ENCODE measurements around the gene STXBP6. TPM values are rescaled to one million over a fixed set of nuclear protein-coding genes. Genes with fewer than 3 reads are reported as not detected.

Gene STXBP6
- total and polyA plus RNA-seq, 2 experiments from 2014 or later = 19.7 to 29.0 TPM

DNA sequence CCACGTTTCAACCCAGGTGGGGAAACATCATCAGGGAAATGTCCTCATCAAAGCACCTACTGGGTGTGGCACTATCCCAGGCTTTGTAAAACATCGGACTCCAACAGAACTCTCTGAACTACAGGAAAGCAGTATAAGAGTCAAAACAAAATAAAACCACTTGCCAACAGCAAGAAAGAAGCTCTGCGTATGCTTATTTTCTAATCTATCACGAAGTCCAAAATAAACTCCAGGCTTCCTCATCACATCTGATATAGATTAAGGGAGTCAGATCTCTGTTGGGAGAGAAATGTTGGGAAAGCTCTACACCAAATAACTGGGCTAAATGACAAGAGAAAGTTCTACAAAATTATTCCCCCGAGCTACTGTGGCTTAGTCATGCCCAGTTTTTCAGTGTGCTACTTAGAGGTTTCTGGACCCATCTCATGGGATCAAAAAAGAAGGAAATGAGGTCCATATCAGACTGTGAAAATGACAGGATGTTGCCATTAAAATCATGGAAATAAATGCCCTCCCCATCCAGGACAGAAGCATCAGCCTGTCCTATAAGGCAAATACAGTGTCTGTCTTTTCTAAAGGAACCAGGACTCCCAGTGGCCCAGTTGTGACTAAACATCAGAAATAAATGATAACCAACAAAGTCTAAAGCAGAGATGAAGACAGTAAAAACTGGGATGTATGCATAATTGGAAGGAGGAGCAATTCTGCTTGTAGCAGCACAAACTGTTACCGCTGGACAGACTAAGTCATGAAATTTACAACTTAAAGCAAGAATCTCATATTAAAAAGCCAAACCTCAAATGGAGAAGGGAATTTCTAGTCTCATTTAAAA lies 149.5 kb downstream of the STXBP6 start:
- Histone ChIP-seq H3K27ac (ENCODE audit: low read depth) (no peak overlapping the region), H3K4me1 (ENCODE audit: insufficient read depth) (no peaks in the 10 kb centered on the region), H3K4me3 (no peak overlapping the region), H3K9me2 (ENCODE audit: insufficient read depth) (no peaks in the 10 kb centered on the region), H2AFZ (no peak overlapping the region), H3K4me2 (no peak overlapping the region), H4K20me1 (replicated peaks; ENCODE audit: insufficient read depth) (no peaks in the 10 kb centered on the region), H3F3A (replicated peaks; ENCODE audit: low read depth) (no peaks in the 10 kb centered on the region), H3K79me2 (replicated peaks; ENCODE audit: insufficient read depth) (no peaks in the 10 kb centered on the region), H3K36me3 (ENCODE audit: insufficient read depth) (no peaks in the 10 kb centered on the region), H3K27me3 (ENCODE audit: insufficient read depth) (no peaks in the 10 kb centered on the region)
- H3K9me3 Mint-ChIP-seq = no peaks in the 10 kb centered on the region
- H3K27ac Mint-ChIP-seq = no peak overlapping the region
- TF ChIP-seq ZNF114 (CRISPR knock-in tag; IDR thresholded peaks at IDR 0.05) = no peak
- TF ChIP-seq JUNB (IDR thresholded peaks at IDR 0.05; ENCODE audit: unreplicated experiment) = no peak
- TF ChIP-seq STAT1 (IDR thresholded peaks at IDR 0.05; ENCODE audit: unreplicated experiment) = no peak
- TF ChIP-seq POLR2AphosphoS5 (IDR thresholded peaks at IDR 0.05; ENCODE audit: low read depth) = no peak
- TF ChIP-seq, protein P1, sequence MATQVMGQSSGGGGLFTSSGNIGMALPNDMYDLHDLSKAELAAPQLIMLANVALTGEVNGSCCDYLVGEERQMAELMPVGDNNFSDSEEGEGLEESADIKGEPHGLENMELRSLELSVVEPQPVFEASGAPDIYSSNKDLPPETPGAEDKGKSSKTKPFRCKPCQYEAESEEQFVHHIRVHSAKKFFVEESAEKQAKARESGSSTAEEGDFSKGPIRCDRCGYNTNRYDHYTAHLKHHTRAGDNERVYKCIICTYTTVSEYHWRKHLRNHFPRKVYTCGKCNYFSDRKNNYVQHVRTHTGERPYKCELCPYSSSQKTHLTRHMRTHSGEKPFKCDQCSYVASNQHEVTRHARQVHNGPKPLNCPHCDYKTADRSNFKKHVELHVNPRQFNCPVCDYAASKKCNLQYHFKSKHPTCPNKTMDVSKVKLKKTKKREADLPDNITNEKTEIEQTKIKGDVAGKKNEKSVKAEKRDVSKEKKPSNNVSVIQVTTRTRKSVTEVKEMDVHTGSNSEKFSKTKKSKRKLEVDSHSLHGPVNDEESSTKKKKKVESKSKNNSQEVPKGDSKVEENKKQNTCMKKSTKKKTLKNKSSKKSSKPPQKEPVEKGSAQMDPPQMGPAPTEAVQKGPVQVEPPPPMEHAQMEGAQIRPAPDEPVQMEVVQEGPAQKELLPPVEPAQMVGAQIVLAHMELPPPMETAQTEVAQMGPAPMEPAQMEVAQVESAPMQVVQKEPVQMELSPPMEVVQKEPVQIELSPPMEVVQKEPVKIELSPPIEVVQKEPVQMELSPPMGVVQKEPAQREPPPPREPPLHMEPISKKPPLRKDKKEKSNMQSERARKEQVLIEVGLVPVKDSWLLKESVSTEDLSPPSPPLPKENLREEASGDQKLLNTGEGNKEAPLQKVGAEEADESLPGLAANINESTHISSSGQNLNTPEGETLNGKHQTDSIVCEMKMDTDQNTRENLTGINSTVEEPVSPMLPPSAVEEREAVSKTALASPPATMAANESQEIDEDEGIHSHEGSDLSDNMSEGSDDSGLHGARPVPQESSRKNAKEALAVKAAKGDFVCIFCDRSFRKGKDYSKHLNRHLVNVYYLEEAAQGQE (IDR thresholded peaks at IDR 0.05; ENCODE audit: unreplicated experiment) = no peak
- TF ChIP-seq, protein P2, sequence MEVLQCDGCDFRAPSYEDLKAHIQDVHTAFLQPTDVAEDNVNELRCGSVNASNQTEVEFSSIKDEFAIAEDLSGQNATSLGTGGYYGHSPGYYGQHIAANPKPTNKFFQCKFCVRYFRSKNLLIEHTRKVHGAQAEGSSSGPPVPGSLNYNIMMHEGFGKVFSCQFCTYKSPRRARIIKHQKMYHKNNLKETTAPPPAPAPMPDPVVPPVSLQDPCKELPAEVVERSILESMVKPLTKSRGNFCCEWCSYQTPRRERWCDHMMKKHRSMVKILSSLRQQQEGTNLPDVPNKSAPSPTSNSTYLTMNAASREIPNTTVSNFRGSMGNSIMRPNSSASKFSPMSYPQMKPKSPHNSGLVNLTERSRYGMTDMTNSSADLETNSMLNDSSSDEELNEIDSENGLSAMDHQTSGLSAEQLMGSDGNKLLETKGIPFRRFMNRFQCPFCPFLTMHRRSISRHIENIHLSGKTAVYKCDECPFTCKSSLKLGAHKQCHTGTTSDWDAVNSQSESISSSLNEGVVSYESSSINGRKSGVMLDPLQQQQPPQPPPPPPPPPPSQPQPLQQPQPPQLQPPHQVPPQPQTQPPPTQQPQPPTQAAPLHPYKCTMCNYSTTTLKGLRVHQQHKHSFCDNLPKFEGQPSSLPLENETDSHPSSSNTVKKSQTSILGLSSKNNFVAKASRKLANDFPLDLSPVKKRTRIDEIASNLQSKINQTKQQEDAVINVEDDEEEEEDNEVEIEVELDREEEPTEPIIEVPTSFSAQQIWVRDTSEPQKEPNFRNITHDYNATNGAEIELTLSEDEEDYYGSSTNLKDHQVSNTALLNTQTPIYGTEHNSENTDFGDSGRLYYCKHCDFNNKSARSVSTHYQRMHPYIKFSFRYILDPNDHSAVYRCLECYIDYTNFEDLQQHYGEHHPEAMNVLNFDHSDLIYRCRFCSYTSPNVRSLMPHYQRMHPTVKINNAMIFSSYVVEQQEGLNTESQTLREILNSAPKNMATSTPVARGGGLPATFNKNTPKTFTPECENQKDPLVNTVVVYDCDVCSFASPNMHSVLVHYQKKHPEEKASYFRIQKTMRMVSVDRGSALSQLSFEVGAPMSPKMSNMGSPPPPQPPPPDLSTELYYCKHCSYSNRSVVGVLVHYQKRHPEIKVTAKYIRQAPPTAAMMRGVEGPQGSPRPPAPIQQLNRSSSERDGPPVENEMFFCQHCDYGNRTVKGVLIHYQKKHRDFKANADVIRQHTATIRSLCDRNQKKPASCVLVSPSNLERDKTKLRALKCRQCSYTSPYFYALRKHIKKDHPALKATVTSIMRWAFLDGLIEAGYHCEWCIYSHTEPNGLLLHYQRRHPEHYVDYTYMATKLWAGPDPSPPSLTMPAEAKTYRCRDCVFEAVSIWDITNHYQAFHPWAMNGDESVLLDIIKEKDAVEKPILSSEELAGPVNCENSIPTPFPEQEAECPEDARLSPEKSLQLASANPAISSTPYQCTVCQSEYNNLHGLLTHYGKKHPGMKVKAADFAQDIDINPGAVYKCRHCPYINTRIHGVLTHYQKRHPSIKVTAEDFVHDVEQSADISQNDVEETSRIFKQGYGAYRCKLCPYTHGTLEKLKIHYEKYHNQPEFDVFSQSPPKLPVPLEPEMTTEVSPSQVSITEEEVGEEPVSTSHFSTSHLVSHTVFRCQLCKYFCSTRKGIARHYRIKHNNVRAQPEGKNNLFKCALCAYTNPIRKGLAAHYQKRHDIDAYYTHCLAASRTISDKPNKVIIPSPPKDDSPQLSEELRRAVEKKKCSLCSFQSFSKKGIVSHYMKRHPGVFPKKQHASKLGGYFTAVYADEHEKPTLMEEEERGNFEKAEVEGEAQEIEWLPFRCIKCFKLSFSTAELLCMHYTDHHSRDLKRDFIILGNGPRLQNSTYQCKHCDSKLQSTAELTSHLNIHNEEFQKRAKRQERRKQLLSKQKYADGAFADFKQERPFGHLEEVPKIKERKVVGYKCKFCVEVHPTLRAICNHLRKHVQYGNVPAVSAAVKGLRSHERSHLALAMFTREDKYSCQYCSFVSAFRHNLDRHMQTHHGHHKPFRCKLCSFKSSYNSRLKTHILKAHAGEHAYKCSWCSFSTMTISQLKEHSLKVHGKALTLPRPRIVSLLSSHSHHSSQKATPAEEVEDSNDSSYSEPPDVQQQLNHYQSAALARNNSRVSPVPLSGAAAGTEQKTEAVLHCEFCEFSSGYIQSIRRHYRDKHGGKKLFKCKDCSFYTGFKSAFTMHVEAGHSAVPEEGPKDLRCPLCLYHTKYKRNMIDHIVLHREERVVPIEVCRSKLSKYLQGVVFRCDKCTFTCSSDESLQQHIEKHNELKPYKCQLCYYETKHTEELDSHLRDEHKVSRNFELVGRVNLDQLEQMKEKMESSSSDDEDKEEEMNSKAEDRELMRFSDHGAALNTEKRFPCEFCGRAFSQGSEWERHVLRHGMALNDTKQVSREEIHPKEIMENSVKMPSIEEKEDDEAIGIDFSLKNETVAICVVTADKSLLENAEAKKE (CRISPR knock-in tag; IDR thresholded peaks at IDR 0.05) = no peak
- no peak for TF ChIP-seq ZNF331 (CRISPR knock-in tag; IDR thresholded peaks at IDR 0.05; ENCODE audit: low read depth)
- TF ChIP-seq EZH2 (IDR thresholded peaks at IDR 0.05; ENCODE audit: low read depth, unreplicated experiment) = no peak
- no peak for TF ChIP-seq EZH2phosphoT487 (IDR thresholded peaks at IDR 0.05; ENCODE audit: unreplicated experiment)
- no peak for TF ChIP-seq CREB1 (CRISPR knock-in tag; IDR thresholded peaks at IDR 0.05; ENCODE audit: low read depth)
- TF ChIP-seq, protein P3, sequence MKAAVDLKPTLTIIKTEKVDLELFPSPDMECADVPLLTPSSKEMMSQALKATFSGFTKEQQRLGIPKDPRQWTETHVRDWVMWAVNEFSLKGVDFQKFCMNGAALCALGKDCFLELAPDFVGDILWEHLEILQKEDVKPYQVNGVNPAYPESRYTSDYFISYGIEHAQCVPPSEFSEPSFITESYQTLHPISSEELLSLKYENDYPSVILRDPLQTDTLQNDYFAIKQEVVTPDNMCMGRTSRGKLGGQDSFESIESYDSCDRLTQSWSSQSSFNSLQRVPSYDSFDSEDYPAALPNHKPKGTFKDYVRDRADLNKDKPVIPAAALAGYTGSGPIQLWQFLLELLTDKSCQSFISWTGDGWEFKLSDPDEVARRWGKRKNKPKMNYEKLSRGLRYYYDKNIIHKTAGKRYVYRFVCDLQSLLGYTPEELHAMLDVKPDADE (IDR thresholded peaks at IDR 0.05) = no peak
- DNase-seq (ENCODE audit: low spot score) = no peak
- H3K27me3 Mint-ChIP-seq (ENCODE audit: insufficient read depth, low read depth, poor library complexity) = no peaks in the 10 kb centered on the region
- H3K4me3 Mint-ChIP-seq = no peak overlapping the region
- no peaks in the 10 kb centered on the region for H3K4me1 Mint-ChIP-seq
- no peak for ATAC-seq
- H3K36me3 Mint-ChIP-seq (ENCODE audit: low read depth) = no peaks in the 10 kb centered on the region

Data from GM23338 (cell line).